Measurements from ENCODE around the gene KCNK5.

DNA sequence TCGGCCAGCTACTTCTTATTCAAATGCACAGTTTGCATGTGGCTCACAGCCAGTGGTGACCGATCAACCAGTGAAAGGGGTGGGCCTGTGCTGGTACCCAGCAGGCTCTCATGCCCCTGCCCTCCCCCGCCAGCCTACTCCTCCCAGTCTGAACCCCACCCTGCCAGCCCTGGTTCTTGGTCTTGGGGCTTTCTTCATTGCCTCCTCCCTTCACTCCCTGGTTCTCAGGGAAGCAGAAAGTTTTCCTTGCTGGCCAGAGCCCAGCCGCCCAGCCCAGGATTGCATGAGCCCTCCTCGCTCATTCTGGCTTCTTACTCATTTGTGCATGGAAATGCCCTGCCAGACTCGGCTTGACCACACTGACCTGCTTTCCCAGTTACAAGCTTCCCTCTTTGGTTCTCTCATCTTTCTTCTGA is 44.1 kb upstream of the KCNK5 start:
- TF ChIP-seq CTCF (IDR thresholded peaks at IDR 0.05; ENCODE audit: poor library complexity) (no peak), EZH2 (IDR thresholded peaks at IDR 0.05; ENCODE audit: borderline replicate concordance) (no peak)
